HK-2 (cell line): ENCODE measurements around the gene HYAL2.

Source experiments
- DNase-seq: peaks from one replicate; pipeline ENCODE4 v3.0.0-alpha.2; 2018; ENCODE audit not compliant: unreplicated experiment

Gene HYAL2

GRCh38 chr3:50271314-50271936 is 51.1 kb downstream of the HYAL2 start:
- no peak for DNase-seq

GRCh38 chr3:50270422-50271224 is 51.9 kb downstream of the HYAL2 start:
- DNase-seq = no peak

- DNase-seq = no peak
These were observed 52.5 kb downstream of the HYAL2 start for GRCh38 chr3:50269977-50270413.

- DNase-seq = no peak
These were observed 53.1 kb downstream of the HYAL2 start for GRCh38 chr3:50269460-50269859.

- peak; percentile 64 for DNase-seq
These were observed 53.7 kb downstream of the HYAL2 start, which contains the start of gene SEMA3B for GRCh38 chr3:50268703-50269451. Gene SEMA3B, plus strand, starts transcription at chr3:50269147. Its CDS starts 94 bp downstream, at chr3:50269241.

- no peak for DNase-seq
These were observed 54.3 kb downstream of the HYAL2 start for GRCh38 chr3:50268276-50268675.
